AG09319 (cell line): ENCODE measurements around the gene PALLD.

Experiments used
- DNase-seq: peaks from one replicate; pipeline ENCODE4 v3.0.0-alpha.2; 2010; ENCODE audit warnings: low read depth; ENCODE audit errors: extremely low read depth
- TF ChIP-seq, protein P1 (sequence below): IDR thresholded peaks from 2 replicates; pipeline ENCODE4 v1.5.1; 2011; ENCODE audit warnings: low read depth, mild to moderate bottlenecking, inconsistent platforms, low read length, moderate library complexity

The PALLD gene

DNA sequence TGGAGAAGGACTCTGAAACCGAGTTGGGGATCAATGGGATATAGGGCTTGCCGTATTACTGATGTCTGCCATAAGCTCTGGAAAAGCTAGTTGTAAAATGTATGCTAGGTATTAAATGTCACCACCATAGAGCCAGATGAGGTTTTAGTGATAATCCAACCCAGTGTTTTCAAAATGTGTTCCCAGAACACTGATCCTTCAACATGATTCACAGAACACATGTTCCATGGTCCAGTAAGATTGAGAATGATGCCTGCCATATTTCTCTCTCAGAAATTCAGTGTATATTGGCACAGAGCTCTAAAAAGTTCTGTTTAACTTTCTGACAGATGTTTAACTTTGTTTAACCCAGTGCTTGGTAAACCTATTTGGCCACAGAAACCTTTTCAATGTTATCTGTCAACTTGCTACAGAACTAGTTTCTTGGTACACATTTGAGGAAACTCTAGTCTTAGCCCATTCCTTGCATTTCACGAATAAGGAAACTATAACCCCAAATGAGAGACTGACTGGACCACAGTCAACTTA lies 160.2 kb downstream of the PALLD start:
- TF ChIP-seq, protein P1, sequence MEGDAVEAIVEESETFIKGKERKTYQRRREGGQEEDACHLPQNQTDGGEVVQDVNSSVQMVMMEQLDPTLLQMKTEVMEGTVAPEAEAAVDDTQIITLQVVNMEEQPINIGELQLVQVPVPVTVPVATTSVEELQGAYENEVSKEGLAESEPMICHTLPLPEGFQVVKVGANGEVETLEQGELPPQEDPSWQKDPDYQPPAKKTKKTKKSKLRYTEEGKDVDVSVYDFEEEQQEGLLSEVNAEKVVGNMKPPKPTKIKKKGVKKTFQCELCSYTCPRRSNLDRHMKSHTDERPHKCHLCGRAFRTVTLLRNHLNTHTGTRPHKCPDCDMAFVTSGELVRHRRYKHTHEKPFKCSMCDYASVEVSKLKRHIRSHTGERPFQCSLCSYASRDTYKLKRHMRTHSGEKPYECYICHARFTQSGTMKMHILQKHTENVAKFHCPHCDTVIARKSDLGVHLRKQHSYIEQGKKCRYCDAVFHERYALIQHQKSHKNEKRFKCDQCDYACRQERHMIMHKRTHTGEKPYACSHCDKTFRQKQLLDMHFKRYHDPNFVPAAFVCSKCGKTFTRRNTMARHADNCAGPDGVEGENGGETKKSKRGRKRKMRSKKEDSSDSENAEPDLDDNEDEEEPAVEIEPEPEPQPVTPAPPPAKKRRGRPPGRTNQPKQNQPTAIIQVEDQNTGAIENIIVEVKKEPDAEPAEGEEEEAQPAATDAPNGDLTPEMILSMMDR, result no peak
- DNase-seq, result no peak

DNA sequence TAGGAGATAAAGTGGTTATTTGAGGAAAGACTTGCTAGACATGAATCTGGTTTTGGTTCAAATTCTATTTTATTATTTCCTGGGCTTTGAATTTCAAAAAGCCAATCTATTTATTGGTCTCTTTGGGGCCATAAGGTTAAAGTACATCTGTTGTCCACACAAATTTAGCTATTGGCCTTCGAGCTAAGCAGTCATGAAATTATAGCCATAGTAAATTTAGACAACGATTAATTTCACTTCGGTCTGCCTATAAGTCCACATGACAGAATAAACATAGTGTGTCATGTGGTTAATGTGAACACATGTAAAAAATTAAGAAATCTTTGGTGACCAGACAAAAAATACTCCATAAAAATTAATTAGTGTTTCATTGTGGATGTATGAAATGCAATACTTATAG lies 161.9 kb downstream of the PALLD start:
- TF ChIP-seq, protein P1, result no peak
- no peak for DNase-seq

DNA sequence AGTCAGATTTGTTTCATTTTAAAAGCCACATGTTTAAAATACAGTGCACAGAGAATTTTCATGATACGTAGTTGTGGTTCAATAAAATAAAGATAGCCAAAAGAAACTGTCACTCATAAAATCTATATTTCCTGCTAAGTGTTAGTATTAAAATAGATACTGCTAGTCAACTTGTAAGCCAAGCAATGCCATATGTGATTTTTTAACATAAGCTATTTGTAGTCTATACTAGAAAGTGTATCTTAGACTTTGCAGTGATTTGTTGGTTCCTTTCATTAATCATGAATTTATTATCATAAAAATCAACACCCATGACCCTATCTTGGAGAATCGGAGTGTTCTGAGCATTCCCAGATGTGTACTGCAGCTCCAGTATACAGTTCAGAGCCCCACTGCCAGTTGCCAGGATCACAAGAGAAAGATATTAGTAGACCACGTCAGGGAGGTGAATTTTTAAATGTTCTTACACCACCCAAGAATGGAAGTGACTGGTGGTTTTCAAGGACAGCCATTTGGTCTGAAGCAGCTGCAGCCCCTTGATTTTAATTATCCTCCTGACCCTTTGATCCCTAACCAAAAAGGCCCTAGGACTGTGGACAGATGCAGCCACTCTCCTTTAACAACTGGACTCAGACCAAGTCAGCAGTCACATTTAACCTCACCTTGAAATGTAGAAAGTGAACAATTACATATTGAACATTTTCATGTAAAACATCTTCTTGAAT lies 163.1 kb downstream of the PALLD start:
- TF ChIP-seq, protein P1, result no peak
- DNase-seq, result no peak

DNA sequence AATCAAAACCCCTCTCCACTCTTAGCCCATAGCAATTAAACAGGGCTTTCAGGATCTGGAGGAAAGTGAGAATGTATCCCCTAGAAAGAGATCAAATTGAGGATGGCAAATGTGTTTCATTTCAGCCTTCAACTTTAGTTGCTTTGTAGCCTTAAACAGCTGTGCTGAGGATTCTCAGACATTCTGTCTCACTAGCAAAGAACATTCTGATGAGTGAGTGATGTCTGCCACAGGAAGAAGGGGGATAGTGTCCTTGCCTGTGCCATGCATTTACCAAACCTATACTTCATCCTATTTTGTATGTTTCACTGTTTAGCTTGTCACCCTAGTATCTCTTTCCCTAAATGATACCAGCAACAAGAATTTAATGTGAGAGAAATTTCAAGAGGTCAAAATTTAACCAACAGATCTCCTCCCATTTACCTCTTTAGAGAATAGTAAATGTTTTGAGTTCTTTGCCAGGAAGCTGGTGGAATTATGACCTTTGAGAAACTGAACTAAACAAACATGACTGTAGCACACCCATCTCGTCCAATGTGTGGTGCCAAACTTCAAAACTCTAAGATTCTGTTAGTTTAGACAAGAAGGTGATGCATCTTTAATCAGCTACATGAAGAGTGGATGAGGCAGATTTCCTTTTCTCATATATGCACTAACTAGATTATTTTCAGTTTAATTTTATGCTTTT lies 165.6 kb downstream of the PALLD start:
- no peak for DNase-seq
- TF ChIP-seq, protein P1, result no peak

DNA sequence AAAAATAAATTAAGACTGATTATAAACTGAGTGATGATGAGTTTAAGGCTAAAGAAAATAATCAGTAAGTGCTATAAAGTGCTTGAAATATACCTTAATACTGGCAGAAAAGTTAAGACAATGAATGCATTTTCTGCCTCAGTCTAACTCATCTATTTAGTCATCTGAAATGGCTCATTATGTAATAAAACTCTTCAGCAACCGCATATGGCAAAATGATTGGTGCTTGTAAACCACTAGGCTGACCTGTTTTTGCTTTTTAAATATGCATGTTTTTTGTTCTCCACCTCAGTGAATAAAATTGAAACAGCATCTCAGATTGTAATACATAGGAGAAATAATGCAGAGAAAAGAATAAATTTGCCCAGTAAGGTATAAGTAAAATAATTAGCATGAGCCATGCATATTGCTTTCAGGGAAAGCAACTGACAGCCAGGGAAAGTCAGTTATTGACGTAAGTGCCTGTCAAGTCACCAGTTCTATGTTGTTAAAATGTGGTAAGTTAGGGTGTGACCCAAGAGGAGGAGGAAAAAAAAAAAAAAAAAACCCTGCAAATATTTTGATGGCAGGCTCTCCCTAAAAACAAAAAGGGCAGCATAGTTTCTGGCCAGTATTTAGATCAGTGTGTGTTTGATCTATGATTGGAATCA lies 167.5 kb downstream of the PALLD start:
- DNase-seq, result no peak
- TF ChIP-seq, protein P1, result no peak

DNA sequence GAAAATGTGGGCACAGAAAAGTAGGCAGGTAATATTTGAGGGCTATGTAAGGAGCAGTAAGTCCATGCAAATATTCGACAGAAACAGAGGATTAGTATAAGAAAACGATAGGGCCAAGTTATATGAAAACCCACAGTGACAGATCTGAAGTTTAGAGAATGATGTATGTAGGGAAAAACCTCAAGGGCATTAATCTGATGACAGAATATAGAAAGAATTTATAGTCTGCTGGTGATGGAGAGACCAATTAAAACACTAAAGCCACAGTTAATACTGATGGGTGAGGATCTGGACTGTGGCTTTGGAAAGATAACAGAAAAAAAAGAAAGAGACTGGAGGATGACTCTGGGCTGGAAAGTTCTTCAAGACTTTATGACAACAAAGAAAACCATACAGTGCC lies 169.7 kb downstream of the PALLD start:
- TF ChIP-seq, protein P1, result no peak
- DNase-seq, result no peak

DNA sequence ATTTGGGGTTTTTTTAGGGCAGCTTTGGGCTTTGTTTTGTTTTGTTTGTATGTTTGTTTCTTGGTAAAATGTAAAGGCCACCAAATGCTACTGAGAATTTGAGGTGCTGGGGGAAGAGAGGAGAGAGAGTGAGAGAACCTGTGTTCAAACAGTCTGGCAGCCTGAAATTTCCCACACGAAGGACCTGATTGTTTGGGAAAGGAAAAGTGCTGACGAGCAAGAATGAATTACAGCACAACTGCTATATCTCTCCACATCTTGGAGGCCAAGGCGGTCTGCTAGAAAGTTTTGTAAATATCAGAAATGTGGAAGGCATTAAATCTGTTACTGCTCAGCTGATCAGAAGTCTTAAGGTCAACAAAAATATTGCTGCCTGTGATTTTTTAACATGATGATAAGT lies 170.5 kb downstream of the PALLD start:
- no peak for DNase-seq
- TF ChIP-seq, protein P1, result no peak
